ENCODE data around the gene ZNF668. TPM values are rescaled to one million over a fixed set of nuclear protein-coding genes. Genes with fewer than 3 reads are reported as not detected.

Gene ZNF668
- total RNA-seq, 4 donors from 2014 or later: 9.6 to 19.3 (median 10.6) TPM

GRCh38 chr16:31087971-31088370, 13.9 kb upstream of the ZNF668 start:
- intact Hi-C loops (cut with DNase I): no loop called here
- Histone ChIP-seq H3K9me3 (no peaks in the 10 kb centered on the region), H3K36me3 (peaks cover 9 to 90% (median 87%) of the 10 kb centered on the region in 4 donors), H3K4me1 (peaks cover 2 to 10% (median 6%) of the 10 kb centered on the region in 4 donors), H3K27me3 (no peaks in the 10 kb centered on the region), H3K27ac (replicated peaks in 1 of 4) (no peak overlapping the region), H3K4me3 (no peak overlapping the region)
- no peak for TF ChIP-seq EP300 (IDR thresholded peaks at IDR 0.05)
- no peak for DNase-seq (ENCODE audit: extremely low spot score)
- 83% methylated on average over 5 of the region's 5 CpGs for WGBS

GRCh38 chr16:31087481-31087880, 13.4 kb upstream of the ZNF668 start:
- H3K27me3 ChIP-seq: no peaks in the 10 kb centered on the region
- DNase-seq (ENCODE audit: extremely low spot score): no peak
- H3K27ac ChIP-seq (replicated peaks in 1 of 4): no peak overlapping the region
- no peaks in the 10 kb centered on the region for H3K9me3 ChIP-seq
- no peak for TF ChIP-seq POLR2A (IDR thresholded peaks at IDR 0.05; ENCODE audit: low read depth)
- no peak for TF ChIP-seq EP300 (IDR thresholded peaks at IDR 0.05)
- TF ChIP-seq, protein P1, sequence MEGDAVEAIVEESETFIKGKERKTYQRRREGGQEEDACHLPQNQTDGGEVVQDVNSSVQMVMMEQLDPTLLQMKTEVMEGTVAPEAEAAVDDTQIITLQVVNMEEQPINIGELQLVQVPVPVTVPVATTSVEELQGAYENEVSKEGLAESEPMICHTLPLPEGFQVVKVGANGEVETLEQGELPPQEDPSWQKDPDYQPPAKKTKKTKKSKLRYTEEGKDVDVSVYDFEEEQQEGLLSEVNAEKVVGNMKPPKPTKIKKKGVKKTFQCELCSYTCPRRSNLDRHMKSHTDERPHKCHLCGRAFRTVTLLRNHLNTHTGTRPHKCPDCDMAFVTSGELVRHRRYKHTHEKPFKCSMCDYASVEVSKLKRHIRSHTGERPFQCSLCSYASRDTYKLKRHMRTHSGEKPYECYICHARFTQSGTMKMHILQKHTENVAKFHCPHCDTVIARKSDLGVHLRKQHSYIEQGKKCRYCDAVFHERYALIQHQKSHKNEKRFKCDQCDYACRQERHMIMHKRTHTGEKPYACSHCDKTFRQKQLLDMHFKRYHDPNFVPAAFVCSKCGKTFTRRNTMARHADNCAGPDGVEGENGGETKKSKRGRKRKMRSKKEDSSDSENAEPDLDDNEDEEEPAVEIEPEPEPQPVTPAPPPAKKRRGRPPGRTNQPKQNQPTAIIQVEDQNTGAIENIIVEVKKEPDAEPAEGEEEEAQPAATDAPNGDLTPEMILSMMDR (IDR thresholded peaks at IDR 0.05): no peak
- no peak for TF ChIP-seq POLR2AphosphoS5 (IDR thresholded peaks at IDR 0.05)
- H3K4me3 ChIP-seq: no peak overlapping the region
- intact Hi-C loops (cut with DNase I): no loop called here
- peaks cover 9 to 95% (median 90%) of the 10 kb centered on the region in 4 donors for H3K36me3 ChIP-seq
- H3K4me1 ChIP-seq: peaks cover 0 to 10% (median 4%) of the 10 kb centered on the region in 4 donors
- 90% methylated on average over 5 of the region's 8 CpGs for WGBS

GRCh38 chr16:31086629-31086906, 12.5 kb upstream of the ZNF668 start:
- no peak for DNase-seq (ENCODE audit: extremely low spot score)
- peaks cover 9 to 100% (median 96%) of the 10 kb centered on the region in 4 donors for H3K36me3 ChIP-seq
- WGBS: 79% methylated on average over 4 of the region's 6 CpGs
- H3K27ac ChIP-seq (replicated peaks in 1 of 4): no peak overlapping the region
- peaks cover 3 to 16% (median 10%) of the 10 kb centered on the region in 4 donors for H3K4me1 ChIP-seq
- no peaks in the 10 kb centered on the region for H3K27me3 ChIP-seq
- TF ChIP-seq POLR2A (IDR thresholded peaks at IDR 0.05; ENCODE audit: low read depth): no peak
- TF ChIP-seq, protein P1 (IDR thresholded peaks at IDR 0.05): no peak
- TF ChIP-seq POLR2AphosphoS5 (IDR thresholded peaks at IDR 0.05): no peak
- no peak for TF ChIP-seq EP300 (IDR thresholded peaks at IDR 0.05)
- intact Hi-C loops (cut with DNase I): no loop called here
- no peak overlapping the region for H3K4me3 ChIP-seq
- no peaks in the 10 kb centered on the region for H3K9me3 ChIP-seq

DNA sequence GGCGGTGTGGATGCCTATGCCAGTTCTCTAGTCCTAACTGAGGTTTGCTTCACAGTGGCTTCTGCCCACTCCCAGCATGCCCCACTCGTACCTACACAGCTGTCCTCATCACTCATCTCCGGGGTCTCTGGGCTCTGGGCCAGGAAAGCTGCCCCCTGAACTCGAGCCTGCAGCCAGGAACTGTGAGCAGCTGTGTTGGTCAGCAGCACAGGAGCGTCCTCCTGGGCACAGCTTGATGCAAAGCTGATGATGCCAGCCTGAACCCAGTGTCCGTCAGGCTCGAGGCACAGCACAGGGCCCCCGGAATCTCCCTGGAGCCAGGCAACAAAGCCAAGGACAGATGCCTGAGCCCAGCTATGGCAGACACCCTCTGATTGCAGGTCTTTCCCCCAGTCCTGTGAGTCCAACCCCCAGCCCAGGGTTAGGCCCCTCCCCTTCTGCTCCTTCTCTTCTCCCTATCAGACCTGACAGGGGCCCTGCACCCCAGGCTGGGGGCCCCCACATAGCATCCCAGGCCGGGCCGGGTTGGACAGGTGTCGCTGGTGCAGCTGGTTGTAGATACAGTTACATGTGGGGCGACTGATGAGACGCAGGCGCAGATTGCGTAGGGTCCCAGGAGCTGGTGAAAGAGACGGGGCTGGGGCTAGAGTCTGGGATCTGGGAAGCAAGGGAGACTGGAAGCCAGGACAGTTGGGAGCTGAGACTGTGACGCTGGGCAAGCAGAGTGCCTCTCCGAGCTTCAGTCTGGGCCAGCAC, 12.0 kb upstream of the ZNF668 start:
- Histone ChIP-seq H3K27ac (replicated peaks in 1 of 4) (no peak overlapping the region), H3K4me3 (no peak overlapping the region), H3K4me1 (peaks cover 3 to 21% (median 12%) of the 10 kb centered on the region in 4 donors), H3K27me3 (no peaks in the 10 kb centered on the region), H3K9me3 (no peaks in the 10 kb centered on the region), H3K36me3 (peaks cover 8 to 100% (median 96%) of the 10 kb centered on the region in 4 donors)
- whole genome bisulfite sequencing: 91% methylated on average over 14 of the region's 18 CpGs
- DNase-seq (ENCODE audit: extremely low spot score): no peak
- intact Hi-C loops (cut with DNase I): no loop called here
- TF ChIP-seq, protein P1 (IDR thresholded peaks at IDR 0.05): no peak
- no peak for TF ChIP-seq POLR2A (IDR thresholded peaks at IDR 0.05; ENCODE audit: low read depth)
- no peak for TF ChIP-seq EP300 (IDR thresholded peaks at IDR 0.05)
- no peak for TF ChIP-seq POLR2AphosphoS5 (IDR thresholded peaks at IDR 0.05)

DNA sequence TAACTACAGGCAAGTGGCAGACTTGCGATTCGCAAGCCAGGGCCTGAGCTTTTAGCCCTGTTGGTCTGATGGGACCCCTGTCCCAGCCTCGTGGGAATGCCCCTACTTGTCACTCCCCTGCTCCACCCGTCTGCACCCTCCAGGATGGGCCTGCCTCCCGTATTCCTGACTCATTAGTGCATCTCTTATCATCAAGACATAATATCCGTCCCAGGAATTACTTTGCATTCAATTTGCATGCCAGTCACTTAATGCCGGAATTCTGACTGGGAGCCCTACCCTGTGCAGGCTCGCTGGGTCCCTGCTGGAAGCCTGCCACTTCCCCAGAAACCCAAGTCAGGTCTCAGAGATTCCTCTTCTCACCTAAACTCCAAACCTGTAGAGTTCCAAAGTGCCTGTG, 11.4 kb upstream of the ZNF668 start:
- Histone ChIP-seq H3K9me3 (no peaks in the 10 kb centered on the region), H3K4me3 (no peak overlapping the region), H3K27me3 (no peaks in the 10 kb centered on the region), H3K4me1 (peaks cover 3 to 24% (median 12%) of the 10 kb centered on the region in 4 donors), H3K36me3 (peaks cover 2 to 100% (median 96%) of the 10 kb centered on the region in 4 donors), H3K27ac (replicated peaks in 1 of 4) (no peak overlapping the region)
- DNase-seq (ENCODE audit: extremely low spot score): no peak
- intact Hi-C loops (cut with DNase I): no loop called here
- TF ChIP-seq EP300 (IDR thresholded peaks at IDR 0.05): no peak
- TF ChIP-seq POLR2A (IDR thresholded peaks at IDR 0.05; ENCODE audit: low read depth): no peak
- TF ChIP-seq, protein P1 (IDR thresholded peaks at IDR 0.05): no peak
- no peak for TF ChIP-seq POLR2AphosphoS5 (IDR thresholded peaks at IDR 0.05)
- WGBS: 87% methylated on average over 8 of the region's 8 CpGs
